ENCODE data around the gene PITPNM2.
A peak's percentile ranks its signal among the peaks of the same experiment; 100 is the strongest.
"Not testable (repeated sequence)": the region's sequence is repeated elsewhere in the genome, so short reads cannot be mapped to it uniquely, and the experiment has no call there.

PITPNM2 gene

GRCh38 chr12:123119808-123120207, 31.1 kb downstream of the PITPNM2 start:
- DNase-seq = no peak

- DNase-seq = no peak
These were observed 32.4 kb downstream of the PITPNM2 start for GRCh38 chr12:123118497-123118896.

- DNase-seq = peak; percentile 37
These were observed 35.3 kb downstream of the PITPNM2 start for GRCh38 chr12:123115409-123116121.

DNA sequence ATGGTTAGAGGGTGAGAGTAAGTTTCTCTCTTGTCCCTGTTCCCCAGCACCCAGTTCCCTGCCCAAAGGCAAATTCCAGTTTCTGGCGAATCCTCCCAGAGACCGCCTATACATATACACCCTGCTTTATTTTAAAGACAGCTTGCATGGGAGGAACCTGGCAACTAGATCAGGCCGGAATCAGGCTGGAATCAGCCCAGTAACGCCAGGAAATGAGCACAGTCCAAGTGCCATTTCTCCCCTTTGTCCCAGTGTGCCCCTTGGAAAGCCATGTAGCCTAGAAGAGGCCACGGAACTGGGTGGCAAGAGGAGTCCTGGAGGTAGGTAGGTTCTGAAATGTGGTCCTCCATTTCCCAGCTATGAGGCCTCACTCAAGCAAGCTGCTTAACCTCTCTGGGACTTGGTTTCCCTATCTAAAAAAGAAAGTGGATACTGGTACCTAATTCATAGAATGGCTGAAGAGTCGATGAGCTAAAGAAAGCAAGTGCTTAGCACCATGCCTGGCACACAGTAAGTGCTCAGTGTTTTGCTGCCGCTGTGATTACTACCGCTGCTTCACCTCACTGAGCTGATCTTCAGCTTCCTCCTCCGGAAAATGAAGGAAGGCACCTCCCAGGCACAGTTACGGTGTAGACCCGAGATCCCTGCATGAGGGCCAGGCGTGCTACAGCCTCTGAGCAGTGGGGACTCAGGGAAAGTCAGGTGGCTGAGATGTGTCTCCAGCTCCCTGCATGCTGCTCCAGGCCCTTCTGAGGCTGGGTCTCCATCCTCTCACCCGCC, 36.4 kb downstream of the PITPNM2 start:
- no peak for DNase-seq

DNA sequence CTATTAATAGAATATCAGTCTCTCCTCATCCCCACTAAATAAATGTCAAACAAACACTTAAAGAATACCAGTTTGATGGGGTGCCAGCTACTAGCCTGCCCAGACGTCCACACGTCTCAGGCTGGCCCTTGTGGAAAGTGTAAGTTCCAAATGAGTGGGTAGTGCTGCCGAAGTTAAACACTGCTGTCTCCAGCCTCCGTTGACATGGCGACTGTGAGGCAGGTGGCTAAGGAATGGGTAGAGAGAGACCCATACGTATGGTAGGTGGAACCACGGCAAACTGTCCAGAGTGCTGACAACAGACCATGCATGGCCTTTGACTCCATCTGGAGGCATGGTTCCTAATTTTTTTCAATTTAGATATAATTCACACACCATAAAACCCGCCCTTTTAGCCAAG, 37.9 kb downstream of the PITPNM2 start:
- DNase-seq = no peak

GRCh38 chr12:123111498-123112165, 39.3 kb downstream of the PITPNM2 start:
- no peak for DNase-seq

GRCh38 chr12:123109319-123109772, 41.5 kb downstream of the PITPNM2 start:
- DNase-seq = peak; percentile 45

DNA sequence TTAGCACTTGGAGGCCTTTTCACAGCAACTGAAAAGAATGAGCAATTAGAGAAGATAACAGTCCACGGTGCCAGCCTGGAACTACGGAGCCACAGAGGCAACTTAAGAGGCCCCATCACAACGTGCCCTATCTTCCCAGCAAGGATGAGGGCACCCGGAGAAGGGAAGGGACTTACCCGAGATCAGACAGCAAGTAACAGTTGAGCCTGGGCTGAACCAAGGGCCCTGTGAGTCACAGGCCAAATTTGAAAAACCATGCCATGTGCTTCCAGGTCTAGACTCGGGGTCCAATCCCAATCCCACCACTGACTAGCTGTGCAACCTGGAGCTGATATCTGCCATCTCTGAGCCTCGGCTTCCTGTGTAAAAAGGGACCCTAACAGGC, 42.2 kb downstream of the PITPNM2 start:
- no peak for DNase-seq

DNA sequence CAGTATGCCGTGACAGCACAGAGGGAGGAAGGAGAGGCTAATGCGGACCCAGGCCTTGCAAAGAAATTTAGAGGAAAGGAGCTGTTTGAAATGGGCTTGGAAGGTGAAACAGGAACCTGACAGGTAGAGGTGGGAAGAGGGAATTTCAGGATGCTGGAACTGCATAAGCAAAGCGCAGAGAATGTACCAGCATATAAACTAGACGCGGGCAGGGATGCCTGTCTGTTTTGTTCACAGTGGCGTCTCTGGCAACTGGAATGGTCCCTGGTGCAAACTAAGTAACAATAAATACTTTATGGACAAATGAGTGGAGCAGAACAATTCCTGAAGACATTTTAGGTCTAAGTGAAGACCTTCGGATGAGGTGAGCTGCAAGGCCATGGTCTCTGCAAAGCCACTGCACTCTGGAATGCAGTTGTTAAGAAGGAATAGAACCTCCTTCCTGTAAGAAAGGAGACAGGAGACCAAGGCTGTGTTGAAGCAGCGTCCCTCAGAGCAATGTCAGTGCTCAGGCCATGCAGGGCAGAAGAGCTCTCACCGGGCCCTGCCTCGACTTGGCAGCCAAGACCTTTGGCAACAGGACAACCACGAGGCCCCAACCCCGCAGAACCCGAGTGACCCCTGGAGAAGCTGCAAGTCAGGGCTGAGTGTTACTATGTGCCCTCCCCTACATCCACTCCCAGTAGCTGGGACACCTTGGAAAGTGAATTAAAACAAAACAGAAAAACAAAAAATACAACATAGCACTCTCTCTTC, 42.8 kb downstream of the PITPNM2 start:
- no peak for DNase-seq

- no peak for DNase-seq
These were observed 44.1 kb downstream of the PITPNM2 start for GRCh38 chr12:123106640-123107359.

DNA sequence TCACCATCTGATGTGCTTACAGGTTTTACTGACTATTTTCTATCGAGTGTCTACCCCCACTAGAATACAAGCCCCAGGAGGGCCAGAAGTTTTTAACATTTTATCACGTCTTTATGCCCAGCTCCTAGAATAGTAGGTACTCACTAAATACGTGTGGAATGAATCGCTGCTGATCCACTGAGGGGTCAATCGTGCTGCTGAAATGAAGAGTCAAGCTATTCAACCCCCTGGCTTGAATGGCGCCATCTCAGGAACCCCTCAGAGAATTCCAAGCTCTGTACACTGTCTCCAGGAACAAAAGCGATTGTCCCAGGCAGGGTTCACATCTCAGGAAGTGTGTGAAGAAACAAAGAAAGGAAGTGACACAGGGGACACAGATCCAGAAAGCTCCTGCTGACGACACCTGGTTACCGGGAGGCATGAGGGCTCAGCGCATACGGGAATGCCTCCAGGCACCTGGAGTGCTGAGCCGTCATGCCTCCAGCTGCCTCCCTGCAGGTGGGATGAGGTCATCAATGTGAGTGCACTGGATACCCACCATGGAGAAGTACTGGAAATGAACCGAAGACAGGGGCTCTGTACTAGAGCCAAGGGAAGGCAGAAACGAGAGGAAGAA, 45.6 kb downstream of the PITPNM2 start:
- no peak for DNase-seq

DNA sequence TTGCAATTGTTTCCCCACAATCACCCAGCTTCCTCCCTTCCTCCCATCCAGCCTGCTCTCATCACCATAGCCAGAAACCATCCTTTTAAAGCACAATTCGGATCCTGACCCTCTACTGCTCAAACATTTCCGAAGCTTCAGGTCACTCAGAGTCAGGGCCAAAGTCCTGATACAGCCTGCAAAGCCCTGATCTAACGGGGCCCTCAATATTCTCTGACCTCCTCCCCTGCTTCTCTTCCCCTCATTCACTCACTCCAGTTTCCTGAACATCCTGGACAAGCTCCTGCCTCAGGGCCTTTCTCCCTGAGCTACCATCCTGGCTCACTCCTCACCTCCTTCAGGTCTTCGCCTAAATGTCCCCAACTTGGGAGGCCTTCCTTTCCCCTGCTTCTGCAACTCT, 46.1 kb downstream of the PITPNM2 start:
- DNase-seq = no peak

DNA sequence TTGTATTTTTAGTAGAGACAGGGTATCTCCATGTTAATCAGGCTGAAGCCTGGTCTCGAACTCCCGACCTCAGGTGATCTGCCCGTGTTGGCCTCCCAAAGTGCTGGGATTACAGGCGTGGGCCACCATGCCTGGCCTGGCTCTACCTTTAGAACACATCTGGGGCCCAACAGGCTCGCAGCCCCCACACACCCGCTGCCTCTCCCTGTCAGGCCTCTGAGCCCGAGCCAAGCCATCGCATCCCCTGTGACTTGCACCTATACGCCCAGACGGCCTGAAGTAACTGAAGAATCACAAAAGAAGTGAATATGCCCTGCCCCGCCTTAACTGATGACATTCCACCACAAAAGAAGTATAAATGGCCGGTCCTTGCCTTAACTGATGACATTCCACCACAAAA, 46.8 kb downstream of the PITPNM2 start:
- DNase-seq = not testable (repeated sequence)

GRCh38 chr12:123102781-123103503, 47.9 kb downstream of the PITPNM2 start:
- no peak for DNase-seq

- no peak for DNase-seq
These were observed 48.5 kb downstream of the PITPNM2 start for GRCh38 chr12:123102366-123102765.

GRCh38 chr12:123101526-123101925, 49.4 kb downstream of the PITPNM2 start:
- DNase-seq = no peak
